Keratinocyte (primary cell): ENCODE data around the gene HGF. TPM values are rescaled to one million over a fixed set of nuclear protein-coding genes. Genes with fewer than 3 reads are reported as not detected.

Source experiments
- DNase-seq: peaks from one replicate; pipeline ENCODE4 v3.0.0-alpha.2; 2011; ENCODE audit warnings: low read depth, missing footprints, low spot score
- FAIRE-seq: peaks from 2 replicates; lab custom pipeline; 2011; peaks lifted over from hg19 to GRCh38; lab: Jason Lieb, UNC
- H2AFZ ChIP-seq: 2 replicates; pipeline ENCODE4 v1.6.0; 2012; ENCODE audit warnings: low read length, control low read depth, inconsistent platforms; ENCODE audit not compliant: control insufficient read depth
- H3K27ac ChIP-seq: 2 replicates; pipeline ENCODE4 v1.5.1; 2011; ENCODE audit warnings: low read length; ENCODE audit not compliant: control insufficient read depth, insufficient read depth
- H3K27me3 ChIP-seq: 3 replicates; pipeline ENCODE4 v1.6.0; 2011; ENCODE audit warnings: low read length; ENCODE audit not compliant: control insufficient read depth, insufficient read depth; ENCODE audit errors: extremely low read depth
- H3K36me3 ChIP-seq, 2 experiments: 2 replicates in 1 of 2; 3 replicates in 1 of 2; pipeline ENCODE4 v1.5.1; 2011; ENCODE audit warnings: low read length in 2 of 2, mild to moderate bottlenecking in 1 of 2; ENCODE audit not compliant: control insufficient read depth in 2 of 2, insufficient read depth in 2 of 2; ENCODE audit errors: extremely low read depth in 1 of 2
- H3K4me1 ChIP-seq: 3 replicates; pipeline ENCODE4 v1.5.1; 2011; ENCODE audit warnings: low read length; ENCODE audit not compliant: control insufficient read depth, insufficient read depth; ENCODE audit errors: extremely low read depth
- H3K4me2 ChIP-seq: 3 replicates; pipeline ENCODE4 v1.6.0; 2011; ENCODE audit warnings: low read depth, low read length; ENCODE audit not compliant: control insufficient read depth, insufficient read depth; ENCODE audit errors: extremely low read depth
- H3K4me3 ChIP-seq, 3 experiments: fragments of 200-600 bp in 1 of 3; sonication (generic) in 1 of 3; 2 replicates in 2 of 3; 3 replicates in 1 of 3; pipeline ENCODE4 v1.5.1; 2011 to 2016; ENCODE audit warnings: low read length in 3 of 3, mild to moderate bottlenecking in 3 of 3, control low read depth in 2 of 3, inconsistent platforms in 1 of 3, low read depth in 1 of 3, mixed read lengths in 1 of 3, mixed run types in 1 of 3, moderate library complexity in 1 of 3; ENCODE audit not compliant: control insufficient read depth in 2 of 3, insufficient read depth in 2 of 3; ENCODE audit errors: extremely low read depth in 1 of 3
- H3K79me2 ChIP-seq: 2 replicates; pipeline ENCODE4 v1.6.0; 2012; ENCODE audit warnings: low read length; ENCODE audit not compliant: control insufficient read depth, insufficient read depth
- H3K9ac ChIP-seq: 3 replicates; pipeline ENCODE4 v1.6.0; 2011; ENCODE audit warnings: low read length; ENCODE audit not compliant: control insufficient read depth, insufficient read depth; ENCODE audit errors: extremely low read depth
- H3K9me1 ChIP-seq: 3 replicates; pipeline ENCODE4 v1.6.0; 2011; ENCODE audit warnings: low read length; ENCODE audit not compliant: control insufficient read depth, insufficient read depth; ENCODE audit errors: extremely low read depth
- H3K9me3 ChIP-seq: 2 replicates; pipeline ENCODE4 v1.5.1; 2012; ENCODE audit warnings: low read depth, low read length; ENCODE audit not compliant: control insufficient read depth
- H4K20me1 ChIP-seq: 3 replicates; pipeline ENCODE4 v1.6.0; 2011; ENCODE audit warnings: low read length; ENCODE audit not compliant: control insufficient read depth, insufficient read depth; ENCODE audit errors: extremely low read depth
- EZH2 ChIP-seq: IDR thresholded peaks from one replicate; pipeline ENCODE4 v1.6.1; 2012; ENCODE audit warnings: inconsistent platforms, mild to moderate bottlenecking, low read length, moderate library complexity
- dilution Hi-C: fragments of 300-500 bp; cut with MboI; formaldehyde crosslinking; loops from one replicate; pipeline ENCODE4 v1.7.0; 2020; ENCODE audit warnings: low sequenced_read_pairs; ENCODE audit not compliant: extremely low pct_ligation_motif_present
- polyA plus RNA-seq, 5 experiments: library from polyadenylated mRNA; depleted of rRNA in 3 of 5; stranded (reverse) in 3 of 5; stranded (forward) in 1 of 5; unstranded in 1 of 5; fragments of >200 nt; gene quantifications; 1 replicate in 1 of 5; 2 replicates in 3 of 5; 3 replicates in 1 of 5; pipeline versions ENCODE4 v1.2.1 to v1.2.3, GENCODE V29; 2011 to 2012; ENCODE audit warnings: missing spikeins in 2 of 5, low read depth in 1 of 5, low replicate concordance in 1 of 5
- TF ChIP-seq, protein P1 (sequence below), 3 experiments: IDR thresholded peaks in 1 of 3; conservative IDR thresholded peaks in 1 of 3; optimal IDR thresholded peaks in 1 of 3; 2 replicates in 2 of 3; 3 replicates in 1 of 3; pipeline versions ENCODE3 to v1.5.1; 2011; ENCODE audit warnings: low read length in 3 of 3, mild to moderate bottlenecking in 3 of 3, moderate library complexity in 2 of 3, control low read depth in 1 of 3, inconsistent platforms in 1 of 3; ENCODE audit not compliant: insufficient read depth in 2 of 3; ENCODE audit errors: extremely low read depth in 1 of 3

The HGF gene
- polyA plus RNA-seq, 1 donor (not counting 4 experiments of a cell fraction or from before 2014, with no cell fraction given): not detected

GRCh38 chr7:81743665-81744064 lies 26.2 kb downstream of the HGF start:
- H3K27ac ChIP-seq: no peak overlapping the region
- DNase-seq: no peak
- no peak overlapping the region for H2AFZ ChIP-seq
- H3K4me1 ChIP-seq: no peaks in the 10 kb centered on the region
- no peak overlapping the region for H3K9ac ChIP-seq
- dilution Hi-C loops: loop anchor here (25.0 kb wide), 1 partner anchor 231 kb away; no protein-coding TSS in a partner anchor
- H3K9me3 ChIP-seq: no peaks in the 10 kb centered on the region
- H3K36me3 ChIP-seq: no peaks in the 10 kb centered on the region
- TF ChIP-seq, protein P1, sequence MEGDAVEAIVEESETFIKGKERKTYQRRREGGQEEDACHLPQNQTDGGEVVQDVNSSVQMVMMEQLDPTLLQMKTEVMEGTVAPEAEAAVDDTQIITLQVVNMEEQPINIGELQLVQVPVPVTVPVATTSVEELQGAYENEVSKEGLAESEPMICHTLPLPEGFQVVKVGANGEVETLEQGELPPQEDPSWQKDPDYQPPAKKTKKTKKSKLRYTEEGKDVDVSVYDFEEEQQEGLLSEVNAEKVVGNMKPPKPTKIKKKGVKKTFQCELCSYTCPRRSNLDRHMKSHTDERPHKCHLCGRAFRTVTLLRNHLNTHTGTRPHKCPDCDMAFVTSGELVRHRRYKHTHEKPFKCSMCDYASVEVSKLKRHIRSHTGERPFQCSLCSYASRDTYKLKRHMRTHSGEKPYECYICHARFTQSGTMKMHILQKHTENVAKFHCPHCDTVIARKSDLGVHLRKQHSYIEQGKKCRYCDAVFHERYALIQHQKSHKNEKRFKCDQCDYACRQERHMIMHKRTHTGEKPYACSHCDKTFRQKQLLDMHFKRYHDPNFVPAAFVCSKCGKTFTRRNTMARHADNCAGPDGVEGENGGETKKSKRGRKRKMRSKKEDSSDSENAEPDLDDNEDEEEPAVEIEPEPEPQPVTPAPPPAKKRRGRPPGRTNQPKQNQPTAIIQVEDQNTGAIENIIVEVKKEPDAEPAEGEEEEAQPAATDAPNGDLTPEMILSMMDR (optimal IDR thresholded peaks at IDR 0.05 in 1 of 3, IDR thresholded peaks at IDR 0.05 in 1 of 3, conservative IDR thresholded peaks at IDR 0.05 in 1 of 3; ENCODE audit: extremely low read depth in 1 of 3, insufficient read depth in 2 of 3, low read length in 3 of 3): no peak
- TF ChIP-seq EZH2: no peak
- H3K27me3 ChIP-seq: no peaks in the 10 kb centered on the region
- no peak overlapping the region for H3K4me2 ChIP-seq
- H3K9me1 ChIP-seq: no peaks in the 10 kb centered on the region
- no peaks in the 10 kb centered on the region for H4K20me1 ChIP-seq
- no peaks in the 10 kb centered on the region for H3K79me2 ChIP-seq
- no peak for FAIRE-seq
- no peak overlapping the region for H3K4me3 ChIP-seq

- FAIRE-seq (no peak), DNase-seq (no peak)
- Histone ChIP-seq H3K79me2 (no peaks in the 10 kb centered on the region), H3K4me2 (no peak overlapping the region), H3K27me3 (no peaks in the 10 kb centered on the region), H2AFZ (no peak overlapping the region), H3K27ac (no peak overlapping the region), H3K9me1 (no peaks in the 10 kb centered on the region), H3K36me3 (no peaks in the 10 kb centered on the region), H3K9me3 (no peaks in the 10 kb centered on the region), H3K4me1 (no peaks in the 10 kb centered on the region), H4K20me1 (no peaks in the 10 kb centered on the region), H3K4me3 (no peak overlapping the region), H3K9ac (no peak overlapping the region)
- TF ChIP-seq, protein P1 (optimal IDR thresholded peaks at IDR 0.05 in 1 of 3, IDR thresholded peaks at IDR 0.05 in 1 of 3, conservative IDR thresholded peaks at IDR 0.05 in 1 of 3; ENCODE audit: extremely low read depth in 1 of 3, insufficient read depth in 2 of 3, low read length in 3 of 3): no peak
- no peak for TF ChIP-seq EZH2
- dilution Hi-C loops: loop anchor here (25.0 kb wide), 1 partner anchor 231 kb away; no protein-coding TSS in a partner anchor
These were observed 26.6 kb downstream of the HGF start for GRCh38 chr7:81743201-81743600.
